ENCODE measurements around the gene PDE6B. TPM values are rescaled to one million over a fixed set of nuclear protein-coding genes. Genes with fewer than 3 reads are reported as not detected.

Gene PDE6B
- total and polyA plus RNA-seq, 2 donors (not counting 1 experiment from before 2014, with no cell fraction given), result 2.1 TPM; not detected in 1

DNA sequence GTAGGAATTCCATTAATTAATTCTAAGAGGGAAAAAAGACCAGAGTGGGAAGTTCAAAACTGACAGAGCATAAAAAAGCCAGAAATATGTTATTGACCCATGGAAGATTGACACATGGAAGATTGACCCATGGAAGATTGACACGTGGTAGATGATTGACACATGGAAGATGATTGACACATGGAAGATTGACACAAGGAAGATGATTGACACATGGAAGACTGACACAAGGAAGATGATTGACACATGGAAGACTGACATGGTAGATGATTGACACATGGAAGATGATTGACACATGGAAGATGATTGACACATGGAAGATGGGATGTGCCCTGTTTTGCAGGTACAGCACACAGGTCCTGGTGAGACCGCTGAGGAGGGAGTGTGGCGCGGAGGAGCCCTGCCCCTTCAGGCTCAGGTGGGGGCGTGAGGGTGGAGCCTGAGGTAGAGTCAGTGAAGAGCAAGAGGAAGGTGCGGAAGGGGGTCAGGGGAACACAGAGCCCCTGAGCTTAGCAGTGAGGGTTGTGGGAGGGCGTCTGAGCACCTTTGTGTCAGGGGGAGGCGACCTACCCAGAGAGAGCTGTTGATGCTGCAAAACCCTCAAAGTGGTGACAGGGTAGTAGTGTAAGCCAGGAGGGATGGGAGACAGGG, 15.8 kb upstream of the PDE6B start:
- Histone ChIP-seq H2AFZ (ENCODE audit: low read length) (no peak overlapping the region), H4K20me1 (ENCODE audit: control insufficient read depth, extremely low read depth, insufficient read depth, low read length) (no peaks in the 10 kb centered on the region), H3K27me3 (ENCODE audit: control insufficient read depth, insufficient read depth, low read length) (no peaks in the 10 kb centered on the region), H3K79me2 (ENCODE audit: control insufficient read depth, insufficient read depth, low read length) (no peaks in the 10 kb centered on the region), H3K4me3 (replicated peaks in 1 of 4; ENCODE audit: control extremely low read depth in 1 of 4, insufficient read depth in 1 of 4, low read depth in 3 of 4, low read length in 4 of 4) (no peak overlapping the region), H3K36me3 (ENCODE audit: control insufficient read depth, insufficient read depth, low read length) (no peaks in the 10 kb centered on the region), H3K9me3 (ENCODE audit: control insufficient read depth, insufficient read depth, low read depth, low read length) (no peaks in the 10 kb centered on the region), H3K4me1 (ENCODE audit: control insufficient read depth, extremely low read depth, insufficient read depth, low read length) (no peaks in the 10 kb centered on the region), H3K9ac (ENCODE audit: insufficient read depth, low read length) (no peak overlapping the region), H3K27ac (ENCODE audit: insufficient read depth, low read length) (no peak overlapping the region), H3K4me2 (ENCODE audit: extremely low read depth, insufficient read depth, low read length) (no peak overlapping the region)
- TF ChIP-seq, protein P1, sequence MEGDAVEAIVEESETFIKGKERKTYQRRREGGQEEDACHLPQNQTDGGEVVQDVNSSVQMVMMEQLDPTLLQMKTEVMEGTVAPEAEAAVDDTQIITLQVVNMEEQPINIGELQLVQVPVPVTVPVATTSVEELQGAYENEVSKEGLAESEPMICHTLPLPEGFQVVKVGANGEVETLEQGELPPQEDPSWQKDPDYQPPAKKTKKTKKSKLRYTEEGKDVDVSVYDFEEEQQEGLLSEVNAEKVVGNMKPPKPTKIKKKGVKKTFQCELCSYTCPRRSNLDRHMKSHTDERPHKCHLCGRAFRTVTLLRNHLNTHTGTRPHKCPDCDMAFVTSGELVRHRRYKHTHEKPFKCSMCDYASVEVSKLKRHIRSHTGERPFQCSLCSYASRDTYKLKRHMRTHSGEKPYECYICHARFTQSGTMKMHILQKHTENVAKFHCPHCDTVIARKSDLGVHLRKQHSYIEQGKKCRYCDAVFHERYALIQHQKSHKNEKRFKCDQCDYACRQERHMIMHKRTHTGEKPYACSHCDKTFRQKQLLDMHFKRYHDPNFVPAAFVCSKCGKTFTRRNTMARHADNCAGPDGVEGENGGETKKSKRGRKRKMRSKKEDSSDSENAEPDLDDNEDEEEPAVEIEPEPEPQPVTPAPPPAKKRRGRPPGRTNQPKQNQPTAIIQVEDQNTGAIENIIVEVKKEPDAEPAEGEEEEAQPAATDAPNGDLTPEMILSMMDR (conservative IDR thresholded peaks at IDR 0.05 in 1 of 2, IDR thresholded peaks at IDR 0.05 in 1 of 2; ENCODE audit: low read depth in 1 of 2, low read length in 2 of 2), result no peak
- no peak for TF ChIP-seq EZH2 (IDR thresholded peaks at IDR 0.05; ENCODE audit: low read length, missing control alignments)
- DNase-seq (ENCODE audit: low read depth in 2 of 2), result no peak

DNA sequence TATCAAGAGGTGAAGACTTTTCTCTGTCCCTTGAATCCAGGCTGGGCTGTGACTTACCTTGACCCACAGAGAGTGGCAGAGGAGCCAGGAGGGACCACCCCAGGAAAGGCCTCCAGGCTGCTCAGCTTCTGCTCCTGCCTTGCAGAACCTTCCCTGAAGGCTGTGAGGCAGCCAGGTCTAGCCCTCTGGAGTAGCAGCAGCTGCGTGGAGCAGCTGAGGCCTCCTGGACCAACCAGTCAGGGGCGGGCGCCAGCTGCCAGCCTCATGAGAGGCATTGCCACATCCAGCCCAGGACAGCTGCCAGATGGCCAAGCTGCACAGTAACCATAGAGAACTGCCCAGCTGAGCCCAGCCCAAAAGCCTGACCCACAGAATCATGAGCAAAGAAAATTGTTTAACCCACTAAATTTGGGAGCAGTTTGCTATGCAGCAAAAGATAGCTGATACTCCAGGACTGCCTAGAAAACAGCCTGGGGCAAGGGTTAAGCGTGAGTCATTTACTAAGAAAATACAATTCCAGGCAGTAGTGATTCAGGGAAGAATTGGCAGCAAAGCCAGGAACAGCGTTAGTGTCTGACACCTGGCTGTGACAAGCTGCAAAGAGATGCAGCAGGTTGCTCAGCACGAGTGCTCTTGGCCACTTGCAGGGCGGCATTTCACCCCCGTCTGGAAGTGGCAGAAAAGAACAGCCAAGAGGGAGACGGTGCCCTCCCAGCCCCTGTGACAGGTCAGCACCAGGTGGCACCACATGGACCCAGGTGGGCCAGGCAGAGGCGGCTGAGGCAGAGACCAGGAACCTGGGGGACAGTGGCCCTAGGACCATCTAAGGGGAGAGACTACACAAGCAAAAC, 14.7 kb upstream of the PDE6B start:
- Histone ChIP-seq H3K36me3 (ENCODE audit: control insufficient read depth, insufficient read depth, low read length) (no peaks in the 10 kb centered on the region), H3K9me3 (ENCODE audit: control insufficient read depth, insufficient read depth, low read depth, low read length) (no peaks in the 10 kb centered on the region), H3K27ac (ENCODE audit: insufficient read depth, low read length) (no peak overlapping the region), H3K79me2 (ENCODE audit: control insufficient read depth, insufficient read depth, low read length) (no peaks in the 10 kb centered on the region), H3K4me2 (ENCODE audit: extremely low read depth, insufficient read depth, low read length) (no peak overlapping the region), H3K4me3 (replicated peaks in 1 of 4; ENCODE audit: control extremely low read depth in 1 of 4, insufficient read depth in 1 of 4, low read depth in 3 of 4, low read length in 4 of 4) (no peak overlapping the region), H3K9ac (ENCODE audit: insufficient read depth, low read length) (no peak overlapping the region), H3K27me3 (ENCODE audit: control insufficient read depth, insufficient read depth, low read length) (no peaks in the 10 kb centered on the region), H4K20me1 (ENCODE audit: control insufficient read depth, extremely low read depth, insufficient read depth, low read length) (no peaks in the 10 kb centered on the region), H2AFZ (ENCODE audit: low read length) (no peak overlapping the region), H3K4me1 (ENCODE audit: control insufficient read depth, extremely low read depth, insufficient read depth, low read length) (no peaks in the 10 kb centered on the region)
- TF ChIP-seq, protein P1 (conservative IDR thresholded peaks at IDR 0.05 in 1 of 2, IDR thresholded peaks at IDR 0.05 in 1 of 2; ENCODE audit: low read depth in 1 of 2, low read length in 2 of 2), result no peak
- TF ChIP-seq EZH2 (IDR thresholded peaks at IDR 0.05; ENCODE audit: low read length, missing control alignments), result no peak
- DNase-seq (ENCODE audit: low read depth in 2 of 2), result peak; percentile 47 to 48

DNA sequence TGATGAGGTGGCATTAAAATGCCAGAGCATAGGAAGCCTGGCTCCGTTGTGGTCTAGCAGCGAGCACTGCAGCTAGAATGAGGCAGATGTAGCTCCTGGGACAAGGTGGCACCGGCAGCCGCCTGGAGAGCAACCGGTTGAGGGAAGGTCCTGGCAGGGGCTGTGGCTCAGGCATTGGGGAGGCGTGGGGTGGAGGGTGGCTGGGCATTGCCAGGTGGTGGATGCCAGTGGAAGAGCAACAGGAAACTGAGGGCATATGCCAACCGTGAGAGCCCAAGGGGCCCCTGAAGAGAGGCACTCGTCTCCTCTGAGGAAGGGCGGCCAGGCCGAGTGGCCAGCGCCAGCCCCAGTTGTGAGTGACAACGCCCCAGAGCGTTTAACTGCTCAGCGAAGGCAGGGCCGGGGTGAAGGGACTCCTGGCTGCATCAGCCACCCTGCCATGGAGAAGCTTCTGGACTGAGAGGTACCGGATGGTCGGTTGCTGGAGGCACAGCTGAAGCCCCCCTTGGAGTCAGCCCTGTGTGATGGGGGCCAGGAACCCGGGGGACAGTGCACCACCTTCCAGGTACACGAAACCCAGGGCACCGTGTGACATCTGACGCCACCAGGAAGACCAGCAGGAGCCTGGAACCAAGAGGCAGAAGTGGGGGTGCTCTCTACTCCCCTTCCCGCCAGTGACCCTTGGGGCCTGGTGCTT, 13.2 kb upstream of the PDE6B start:
- DNase-seq (ENCODE audit: low read depth in 2 of 2), result no peak
- no peak for TF ChIP-seq EZH2 (IDR thresholded peaks at IDR 0.05; ENCODE audit: low read length, missing control alignments)
- TF ChIP-seq, protein P1 (conservative IDR thresholded peaks at IDR 0.05 in 1 of 2, IDR thresholded peaks at IDR 0.05 in 1 of 2; ENCODE audit: low read depth in 1 of 2, low read length in 2 of 2), result no peak
- Histone ChIP-seq H3K27me3 (ENCODE audit: control insufficient read depth, insufficient read depth, low read length) (no peaks in the 10 kb centered on the region), H4K20me1 (ENCODE audit: control insufficient read depth, extremely low read depth, insufficient read depth, low read length) (no peaks in the 10 kb centered on the region), H3K4me2 (ENCODE audit: extremely low read depth, insufficient read depth, low read length) (no peak overlapping the region), H3K27ac (ENCODE audit: insufficient read depth, low read length) (no peak overlapping the region), H3K9me3 (ENCODE audit: control insufficient read depth, insufficient read depth, low read depth, low read length) (no peaks in the 10 kb centered on the region), H2AFZ (ENCODE audit: low read length) (no peak overlapping the region), H3K4me3 (replicated peaks in 1 of 4; ENCODE audit: control extremely low read depth in 1 of 4, insufficient read depth in 1 of 4, low read depth in 3 of 4, low read length in 4 of 4) (no peak overlapping the region), H3K36me3 (ENCODE audit: control insufficient read depth, insufficient read depth, low read length) (no peaks in the 10 kb centered on the region), H3K4me1 (ENCODE audit: control insufficient read depth, extremely low read depth, insufficient read depth, low read length) (no peaks in the 10 kb centered on the region), H3K9ac (ENCODE audit: insufficient read depth, low read length) (no peak overlapping the region), H3K79me2 (ENCODE audit: control insufficient read depth, insufficient read depth, low read length) (no peaks in the 10 kb centered on the region)

Measured in fibroblast of lung (primary cell).